SK-N-SH (cell line): ENCODE data around the gene ZNF189.

ENCODE experiments used
- RFX5 ChIP-seq: IDR thresholded peaks from 2 replicates; pipeline ENCODE4 v1.6.1; 2012; ENCODE audit warnings: mild to moderate bottlenecking, improper control_type of control experiment, low read length
- TF ChIP-seq, protein P1 (sequence below): IDR thresholded peaks from 2 replicates; pipeline ENCODE4 v1.4.0; 2012; ENCODE audit warnings: low read depth, borderline replicate concordance

DNA sequence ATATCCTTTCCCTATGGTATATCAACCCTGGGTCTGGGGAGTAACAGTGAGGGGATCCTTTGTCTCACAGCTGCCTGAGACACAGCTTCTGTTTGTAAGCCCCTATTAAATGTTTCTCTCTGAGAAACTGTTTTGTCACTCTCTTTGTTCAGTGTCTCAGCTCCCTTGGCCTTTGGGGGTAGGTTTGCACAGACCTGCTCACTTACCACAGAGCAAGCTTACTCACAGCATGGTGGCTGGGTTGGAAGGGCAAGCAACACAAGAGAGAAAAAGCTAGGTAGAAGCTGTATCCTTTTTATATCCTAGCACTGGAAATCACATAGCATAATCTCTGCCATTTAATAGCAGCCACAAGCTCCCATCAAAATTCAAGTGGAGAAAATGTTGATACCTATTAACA is 18.4 kb upstream of the ZNF189 start:
- TF ChIP-seq, protein P1, sequence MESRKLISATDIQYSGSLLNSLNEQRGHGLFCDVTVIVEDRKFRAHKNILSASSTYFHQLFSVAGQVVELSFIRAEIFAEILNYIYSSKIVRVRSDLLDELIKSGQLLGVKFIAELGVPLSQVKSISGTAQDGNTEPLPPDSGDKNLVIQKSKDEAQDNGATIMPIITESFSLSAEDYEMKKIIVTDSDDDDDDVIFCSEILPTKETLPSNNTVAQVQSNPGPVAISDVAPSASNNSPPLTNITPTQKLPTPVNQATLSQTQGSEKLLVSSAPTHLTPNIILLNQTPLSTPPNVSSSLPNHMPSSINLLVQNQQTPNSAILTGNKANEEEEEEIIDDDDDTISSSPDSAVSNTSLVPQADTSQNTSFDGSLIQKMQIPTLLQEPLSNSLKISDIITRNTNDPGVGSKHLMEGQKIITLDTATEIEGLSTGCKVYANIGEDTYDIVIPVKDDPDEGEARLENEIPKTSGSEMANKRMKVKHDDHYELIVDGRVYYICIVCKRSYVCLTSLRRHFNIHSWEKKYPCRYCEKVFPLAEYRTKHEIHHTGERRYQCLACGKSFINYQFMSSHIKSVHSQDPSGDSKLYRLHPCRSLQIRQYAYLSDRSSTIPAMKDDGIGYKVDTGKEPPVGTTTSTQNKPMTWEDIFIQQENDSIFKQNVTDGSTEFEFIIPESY, result no peak
- no peak for TF ChIP-seq RFX5
